Measurements from ENCODE around the gene STXBP6. TPM values are rescaled to one million over a fixed set of nuclear protein-coding genes. Genes with fewer than 3 reads are reported as not detected.

Gene STXBP6
- total and polyA plus RNA-seq, 2 of the 13 experiments (the other 11 are each of a cell fraction or from before 2014, with no cell fraction given): 35.3 to 42.8 TPM

- no peak for TF ChIP-seq ZNF572 (CRISPR knock-in tag; IDR thresholded peaks at IDR 0.05)
- TF ChIP-seq ONECUT2 (CRISPR knock-in tag; IDR thresholded peaks at IDR 0.05): peak; percentile 94
- TF ChIP-seq KLF12 (CRISPR knock-in tag; IDR thresholded peaks at IDR 0.05; ENCODE audit: borderline replicate concordance): 0 out of 2 replicates have a peak, but pooled peaks have one; percentile 45
Observed at GRCh38 chr14:24910408-24910986, 139.4 kb downstream of the STXBP6 start (continued).

GRCh38 chr14:24909523-24910302 lies 140.2 kb downstream of the STXBP6 start:
- in situ Hi-C loops (cut with HindIII; ENCODE audit: extremely low pct_ligation_motif_present, low pct_unique_long_range_greater_than_20kb): no loop called here
- Histone ChIP-seq H2AFZ (ENCODE audit: low read length) (no peak overlapping the region), H3K27me3 (ENCODE audit: control insufficient read depth in 1 of 2, insufficient read depth in 2 of 2, low read length in 2 of 2) (no peaks in the 10 kb centered on the region), H3K9ac (ENCODE audit: insufficient read depth, low read depth, low read length) (no peak overlapping the region), H3K36me3 (replicated peaks in 1 of 2; ENCODE audit: control insufficient read depth in 1 of 2, insufficient read depth in 2 of 2, low read length in 2 of 2) (no peaks in the 10 kb centered on the region), H3K9me3 (ENCODE audit: low read length) (no peaks in the 10 kb centered on the region), H3K79me2 (ENCODE audit: insufficient read depth, low read length) (no peaks in the 10 kb centered on the region), H3K4me1 (ENCODE audit: insufficient read depth, low read length) (peaks cover 46% of the 10 kb centered on the region), H3K27ac (ENCODE audit: extremely low read length, insufficient read depth, low read length) (peak overlapping the region; percentile 45), H4K20me1 (ENCODE audit: insufficient read depth, low read length) (no peaks in the 10 kb centered on the region), H3K4me3 (replicated peaks in 1 of 3; ENCODE audit: insufficient read depth in 1 of 3, low read depth in 2 of 3, low read length in 3 of 3) (no peak overlapping the region), H3K4me2 (ENCODE audit: low read depth, low read length) (peak overlapping the region; percentile 40)
- CTCF ChIA-PET (ENCODE audit: low intra/inter-chr PET ratio, low total read pairs): no interaction called here
- ATAC-seq (peak; percentile 52), FAIRE-seq (no peak), DNase-seq (ENCODE audit: low spot score) (no peak)
- intact Hi-C loops (cut with micrococcal nuclease; ENCODE audit: unreplicated experiment): loop anchor here (2.0 kb wide), 3 partner anchors 51 to 93 kb away; no protein-coding TSS in a partner anchor
- no TSS peak for BruUV-seq (replicated peaks)
- POLR2A ChIA-PET: interaction anchor here (1.4 to 4.0 kb wide), 5 partner anchors 17 to 94 kb away, joined by 4 to 29 read pairs (median 16); no protein-coding TSS in a partner anchor
- WGBS (ENCODE audit: low lambda C conversion rate): 90% methylated on average over 6 of the region's 6 CpGs
- no peak for TF ChIP-seq ZBTB14 (CRISPR knock-in tag; IDR thresholded peaks at IDR 0.05)
- 0 out of 2 replicates have a peak, but pooled peaks have one; percentile 24 for TF ChIP-seq PRDM15 (CRISPR knock-in tag; IDR thresholded peaks at IDR 0.05)
- TF ChIP-seq ZNF7 (CRISPR knock-in tag; IDR thresholded peaks at IDR 0.05): peak; percentile 85
- TF ChIP-seq RBM22 (optimal IDR thresholded peaks at IDR 0.05; ENCODE audit: low read length): no peak
- TF ChIP-seq SOX5 (CRISPR knock-in tag; IDR thresholded peaks at IDR 0.05; ENCODE audit: borderline replicate concordance): no peak
- no peak for TF ChIP-seq DBP (CRISPR knock-in tag; IDR thresholded peaks at IDR 0.05; ENCODE audit: not compliant biosample characterization)
- TF ChIP-seq ZNF224 (CRISPR knock-in tag; IDR thresholded peaks at IDR 0.05): no peak
- no peak for TF ChIP-seq RBFOX2 (IDR thresholded peaks at IDR 0.05; ENCODE audit: low read depth, low read length)
- no peak for TF ChIP-seq MTF1 (CRISPR knock-in tag; IDR thresholded peaks at IDR 0.05)
- TF ChIP-seq ZFP1 (CRISPR knock-in tag; IDR thresholded peaks at IDR 0.05): no peak
- no peak for TF ChIP-seq ZNF264 (CRISPR knock-in tag; IDR thresholded peaks at IDR 0.05)
- no peak for TF ChIP-seq ATF2 (CRISPR knock-in tag; IDR thresholded peaks at IDR 0.05)

Data from HepG2 (cell line).